Renal cortical epithelial cell (primary cell): Measurements from ENCODE around the gene CDKN2B. TPM values are rescaled to one million over a fixed set of nuclear protein-coding genes. Genes with fewer than 3 reads are reported as not detected.

Experiments
- DNase-seq: peaks from one replicate; pipeline ENCODE4 v3.0.0-alpha.2; 2011; ENCODE audit warnings: low read depth
- total RNA-seq: library from RNA; depleted of rRNA; stranded (reverse); fragments of >200 nt; gene quantifications from 2 replicates; pipeline ENCODE4 v1.2.3, GENCODE V29; 2014

CDKN2B gene
- total RNA-seq, 1 donor from 2014 or later = 27.5 TPM

- DNase-seq = peak; percentile 40
Measured at GRCh38 chr9:21994556-21995005, 14.5 kb downstream of the CDKN2B start, which contains the start of gene CDKN2B-AS1. Gene CDKN2B-AS1, plus strand, starts transcription at chr9:21994791.

- DNase-seq = no peak
Measured at GRCh38 chr9:21993893-21994555, 15.1 kb downstream of the CDKN2B start, which contains the start of gene CDKN2A. Gene CDKN2A, minus strand, starts transcription at chr9:21994392.

GRCh38 chr9:21993007-21993406 lies 16.1 kb downstream of the CDKN2B start:
- no peak for DNase-seq

- no peak for DNase-seq
Measured at GRCh38 chr9:21991072-21991959, 17.8 kb downstream of the CDKN2B start.

GRCh38 chr9:21989440-21990189 lies 19.5 kb downstream of the CDKN2B start:
- DNase-seq = no peak

GRCh38 chr9:21988056-21988990 lies 20.8 kb downstream of the CDKN2B start:
- no peak for DNase-seq

GRCh38 chr9:21985964-21986667 lies 23.0 kb downstream of the CDKN2B start:
- no peak for DNase-seq

GRCh38 chr9:21984101-21984500 lies 25.0 kb downstream of the CDKN2B start:
- no peak for DNase-seq

- no peak for DNase-seq
Measured at GRCh38 chr9:21983561-21983935, 25.6 kb downstream of the CDKN2B start.

GRCh38 chr9:21982861-21983560 lies 26.1 kb downstream of the CDKN2B start:
- DNase-seq = no peak

- no peak for DNase-seq
Measured at GRCh38 chr9:21982391-21982790, 26.7 kb downstream of the CDKN2B start.

GRCh38 chr9:21976334-21976875 lies 32.7 kb downstream of the CDKN2B start:
- no peak for DNase-seq

- no peak for DNase-seq
Measured at GRCh38 chr9:21974722-21975409, 34.2 kb downstream of the CDKN2B start.

GRCh38 chr9:21974343-21974721 lies 34.8 kb downstream of the CDKN2B start:
- no peak for DNase-seq

- no peak for DNase-seq
Measured at GRCh38 chr9:21972361-21972760, 36.7 kb downstream of the CDKN2B start.

GRCh38 chr9:21970800-21971640 lies 38.1 kb downstream of the CDKN2B start:
- DNase-seq = no peak

GRCh38 chr9:21969951-21970799 lies 38.9 kb downstream of the CDKN2B start:
- DNase-seq = no peak
